Measurements from ENCODE around the gene CASKIN2.

The CASKIN2 gene

GRCh38 chr17:75530837-75531720 is 15.7 kb upstream of the CASKIN2 start:
- no peaks in the 10 kb centered on the region for H3K27me3 ChIP-seq (ENCODE audit: control insufficient read depth in 2 of 2, insufficient read depth in 2 of 2, low read length in 2 of 2)
- peaks cover 46 to 58% of the 10 kb centered on the region in 2 donors for H3K4me1 ChIP-seq (ENCODE audit: control insufficient read depth in 2 of 2, insufficient read depth in 2 of 2, low read length in 2 of 2)
- H3K9ac ChIP-seq (ENCODE audit: low read depth in 1 of 2, low read length in 2 of 2), result peak overlapping the region; percentile 52 to 78
- H3K27ac ChIP-seq (ENCODE audit: low read depth in 2 of 2, low read length in 2 of 2), result peak overlapping the region; percentile 80 to 94
- no peaks in the 10 kb centered on the region for H3K9me3 ChIP-seq (ENCODE audit: control insufficient read depth in 2 of 2, low read length in 2 of 2)
- H3K36me3 ChIP-seq (ENCODE audit: control insufficient read depth in 2 of 2, insufficient read depth in 2 of 2, low read length in 2 of 2), result peaks cover 7 to 12% of the 10 kb centered on the region in 2 donors
- H3K4me3 ChIP-seq (ENCODE audit: low read length in 2 of 2), result peak overlapping the region; percentile 16 to 26

GRCh38 chr17:75526555-75527270 is 11.4 kb upstream of the CASKIN2 start:
- Histone ChIP-seq H3K4me3 (ENCODE audit: low read length in 2 of 2) (peak overlapping the region; percentile 82 to 85), H3K27ac (ENCODE audit: low read depth in 2 of 2, low read length in 2 of 2) (peak overlapping the region; percentile 98 to 99)

GRCh38 chr17:75525806-75526554 is 10.6 kb upstream of the CASKIN2 start:
- peak overlapping the region; percentile 82 to 85 for H3K4me3 ChIP-seq (ENCODE audit: low read length in 2 of 2)

More at GRCh38 chr17:75526555-75527270, 11.4 kb upstream of the CASKIN2 start:
- Histone ChIP-seq H3K9me3 (ENCODE audit: control insufficient read depth in 2 of 2, low read length in 2 of 2) (no peaks in the 10 kb centered on the region), H3K9ac (ENCODE audit: low read depth in 1 of 2, low read length in 2 of 2) (peak overlapping the region; percentile 97 to 99), H3K4me1 (ENCODE audit: control insufficient read depth in 2 of 2, insufficient read depth in 2 of 2, low read length in 2 of 2) (peaks cover 31 to 35% of the 10 kb centered on the region in 2 donors), H3K36me3 (ENCODE audit: control insufficient read depth in 2 of 2, insufficient read depth in 2 of 2, low read length in 2 of 2) (peaks cover 7% of the 10 kb centered on the region in 2 donors), H3K27me3 (ENCODE audit: control insufficient read depth in 2 of 2, insufficient read depth in 2 of 2, low read length in 2 of 2) (no peaks in the 10 kb centered on the region)

GRCh38 chr17:75524970-75525805 is 9.9 kb upstream of the CASKIN2 start, which contains the start of gene LLGL2:
LLGL2 (plus strand) TSS chr17:75525697; CDS start chr17:75543427, 17,730 bp downstream.
- Histone ChIP-seq H3K4me1 (ENCODE audit: control insufficient read depth in 2 of 2, insufficient read depth in 2 of 2, low read length in 2 of 2) (peaks cover 20 to 22% of the 10 kb centered on the region in 2 donors), H3K36me3 (ENCODE audit: control insufficient read depth in 2 of 2, insufficient read depth in 2 of 2, low read length in 2 of 2) (peaks cover 11 to 13% of the 10 kb centered on the region in 2 donors), H3K27me3 (ENCODE audit: control insufficient read depth in 2 of 2, insufficient read depth in 2 of 2, low read length in 2 of 2) (no peaks in the 10 kb centered on the region), H3K9ac (ENCODE audit: low read depth in 1 of 2, low read length in 2 of 2) (peak within 1 kb of the TSS; percentile 97 to 99), H3K4me3 (ENCODE audit: low read length in 2 of 2) (peak within 1 kb of the TSS; percentile 82 to 85), H3K27ac (ENCODE audit: low read depth in 2 of 2, low read length in 2 of 2) (peak within 1 kb of the TSS; percentile 99), H3K9me3 (ENCODE audit: control insufficient read depth in 2 of 2, low read length in 2 of 2) (no peaks in the 10 kb centered on the region)

More at GRCh38 chr17:75525806-75526554, 10.6 kb upstream of the CASKIN2 start:
- peak overlapping the region; percentile 98 to 99 for H3K27ac ChIP-seq (ENCODE audit: low read depth in 2 of 2, low read length in 2 of 2)
- peak overlapping the region; percentile 97 to 99 for H3K9ac ChIP-seq (ENCODE audit: low read depth in 1 of 2, low read length in 2 of 2)
- peaks cover 11 to 13% of the 10 kb centered on the region in 2 donors for H3K36me3 ChIP-seq (ENCODE audit: control insufficient read depth in 2 of 2, insufficient read depth in 2 of 2, low read length in 2 of 2)
- no peaks in the 10 kb centered on the region for H3K27me3 ChIP-seq (ENCODE audit: control insufficient read depth in 2 of 2, insufficient read depth in 2 of 2, low read length in 2 of 2)
- H3K9me3 ChIP-seq (ENCODE audit: control insufficient read depth in 2 of 2, low read length in 2 of 2), result no peaks in the 10 kb centered on the region
- H3K4me1 ChIP-seq (ENCODE audit: control insufficient read depth in 2 of 2, insufficient read depth in 2 of 2, low read length in 2 of 2), result peaks cover 23 to 28% of the 10 kb centered on the region in 2 donors

- H3K27me3 ChIP-seq (ENCODE audit: control insufficient read depth in 2 of 2, insufficient read depth in 2 of 2, low read length in 2 of 2), result no peaks in the 10 kb centered on the region
- peaks cover 12 to 18% of the 10 kb centered on the region in 2 donors for H3K36me3 ChIP-seq (ENCODE audit: control insufficient read depth in 2 of 2, insufficient read depth in 2 of 2, low read length in 2 of 2)
- no peaks in the 10 kb centered on the region for H3K9me3 ChIP-seq (ENCODE audit: control insufficient read depth in 2 of 2, low read length in 2 of 2)
- peak overlapping the region; percentile 96 to 99 for H3K27ac ChIP-seq (ENCODE audit: low read depth in 2 of 2, low read length in 2 of 2)
- H3K4me1 ChIP-seq (ENCODE audit: control insufficient read depth in 2 of 2, insufficient read depth in 2 of 2, low read length in 2 of 2), result peaks cover 19 to 20% of the 10 kb centered on the region in 2 donors
- H3K9ac ChIP-seq (ENCODE audit: low read depth in 1 of 2, low read length in 2 of 2), result peak overlapping the region; percentile 77 to 83
- H3K4me3 ChIP-seq (ENCODE audit: low read length in 2 of 2), result peak overlapping the region; percentile 70 to 72
These were observed 9.1 kb upstream of the CASKIN2 start for GRCh38 chr17:75524269-75524969.

GRCh38 chr17:75523647-75524046 is 8.3 kb upstream of the CASKIN2 start:
- H3K4me1 ChIP-seq (ENCODE audit: control insufficient read depth in 2 of 2, insufficient read depth in 2 of 2, low read length in 2 of 2), result peaks cover 19 to 20% of the 10 kb centered on the region in 2 donors
- peak overlapping the region in 1 of 2 donors; percentile 99 for H3K27ac ChIP-seq (ENCODE audit: low read depth in 2 of 2, low read length in 2 of 2)
- no peak overlapping the region for H3K9ac ChIP-seq (ENCODE audit: low read depth in 1 of 2, low read length in 2 of 2)
- no peak overlapping the region for H3K4me3 ChIP-seq (ENCODE audit: low read length in 2 of 2)
- no peaks in the 10 kb centered on the region for H3K27me3 ChIP-seq (ENCODE audit: control insufficient read depth in 2 of 2, insufficient read depth in 2 of 2, low read length in 2 of 2)
- peaks cover 16 to 17% of the 10 kb centered on the region in 2 donors for H3K36me3 ChIP-seq (ENCODE audit: control insufficient read depth in 2 of 2, insufficient read depth in 2 of 2, low read length in 2 of 2)
- H3K9me3 ChIP-seq (ENCODE audit: control insufficient read depth in 2 of 2, low read length in 2 of 2), result no peaks in the 10 kb centered on the region

- H3K9me3 ChIP-seq (ENCODE audit: control insufficient read depth in 2 of 2, low read length in 2 of 2), result no peaks in the 10 kb centered on the region
- H3K9ac ChIP-seq (ENCODE audit: low read depth in 1 of 2, low read length in 2 of 2), result no peak overlapping the region
These were observed 6.8 kb upstream of the CASKIN2 start for GRCh38 chr17:75521951-75522727.

GRCh38 chr17:75521290-75521689 is 6.0 kb upstream of the CASKIN2 start:
- Histone ChIP-seq H3K36me3 (ENCODE audit: control insufficient read depth in 2 of 2, insufficient read depth in 2 of 2, low read length in 2 of 2) (peaks cover 13 to 16% of the 10 kb centered on the region in 2 donors), H3K27me3 (ENCODE audit: control insufficient read depth in 2 of 2, insufficient read depth in 2 of 2, low read length in 2 of 2) (no peaks in the 10 kb centered on the region), H3K9ac (ENCODE audit: low read depth in 1 of 2, low read length in 2 of 2) (no peak overlapping the region), H3K27ac (ENCODE audit: low read depth in 2 of 2, low read length in 2 of 2) (no peak overlapping the region), H3K9me3 (ENCODE audit: control insufficient read depth in 2 of 2, low read length in 2 of 2) (no peaks in the 10 kb centered on the region), H3K4me1 (ENCODE audit: control insufficient read depth in 2 of 2, insufficient read depth in 2 of 2, low read length in 2 of 2) (peaks cover 19 to 27% of the 10 kb centered on the region in 2 donors), H3K4me3 (ENCODE audit: low read length in 2 of 2) (no peak overlapping the region)

More at GRCh38 chr17:75521951-75522727, 6.8 kb upstream of the CASKIN2 start:
- H3K4me1 ChIP-seq (ENCODE audit: control insufficient read depth in 2 of 2, insufficient read depth in 2 of 2, low read length in 2 of 2), result peaks cover 21 to 29% of the 10 kb centered on the region in 2 donors
- no peak overlapping the region for H3K4me3 ChIP-seq (ENCODE audit: low read length in 2 of 2)
- H3K27ac ChIP-seq (ENCODE audit: low read depth in 2 of 2, low read length in 2 of 2), result no peak overlapping the region
- peaks cover 13 to 16% of the 10 kb centered on the region in 2 donors for H3K36me3 ChIP-seq (ENCODE audit: control insufficient read depth in 2 of 2, insufficient read depth in 2 of 2, low read length in 2 of 2)
- H3K27me3 ChIP-seq (ENCODE audit: control insufficient read depth in 2 of 2, insufficient read depth in 2 of 2, low read length in 2 of 2), result no peaks in the 10 kb centered on the region
